ENCODE data around the gene DST.
"Not testable (repeated sequence)": the region's sequence is repeated elsewhere in the genome, so short reads cannot be mapped to it uniquely, and the experiment has no call there.

DST gene

DNA sequence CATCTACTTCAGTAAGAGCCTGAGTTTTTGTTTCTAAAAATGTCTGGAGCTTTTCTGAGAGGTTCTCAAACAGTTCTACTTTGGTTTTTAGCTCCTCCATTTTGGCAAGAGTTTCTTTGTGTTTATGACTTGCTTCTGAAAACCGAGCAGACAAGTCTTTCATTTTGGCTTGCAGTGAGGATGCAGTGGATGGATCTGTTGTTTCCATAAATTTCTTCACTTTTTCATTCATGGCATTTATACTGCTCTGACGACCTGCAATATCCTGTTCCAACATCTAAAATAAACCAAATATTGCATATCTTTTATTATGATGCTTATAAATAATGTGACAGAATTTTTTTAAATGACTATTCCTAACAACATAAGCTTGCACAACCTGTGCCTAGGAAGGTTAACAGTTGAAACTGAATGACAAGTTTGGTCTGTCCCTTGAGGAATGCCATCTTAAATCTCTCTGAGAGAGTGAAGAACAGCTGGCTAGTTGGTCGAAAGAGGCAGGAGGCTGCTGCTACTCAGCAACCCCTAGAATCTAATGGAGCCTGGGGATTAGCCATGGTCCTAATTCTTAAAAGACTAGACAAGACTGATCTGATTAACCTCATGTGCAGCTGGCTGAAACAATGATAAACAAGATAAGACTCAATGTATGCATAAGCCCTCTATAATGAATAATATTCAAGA, 69.8 kb downstream of the DST start:
- DNase-seq (ENCODE audit: low read depth in 2 of 2): no peak

DNA sequence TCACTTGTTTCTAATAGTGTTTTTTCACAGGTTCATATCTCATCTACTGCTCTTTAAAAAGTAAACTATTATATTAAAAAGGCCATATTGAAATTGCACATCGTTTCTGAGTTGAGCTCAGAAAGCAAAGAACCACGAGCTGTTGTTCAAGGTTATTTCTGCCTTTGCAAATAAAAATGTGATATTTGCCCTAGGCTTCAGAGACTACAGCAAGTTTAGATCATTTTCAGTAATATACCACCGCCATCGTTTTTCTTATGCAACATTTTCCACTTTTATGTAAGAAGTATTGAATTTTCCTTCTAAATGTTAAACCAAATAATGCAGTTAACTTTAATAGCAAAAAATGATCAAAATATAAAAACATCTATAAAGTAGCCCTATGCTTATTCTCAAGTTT, 71.1 kb downstream of the DST start:
- DNase-seq (ENCODE audit: low read depth in 2 of 2): no peak

DNA sequence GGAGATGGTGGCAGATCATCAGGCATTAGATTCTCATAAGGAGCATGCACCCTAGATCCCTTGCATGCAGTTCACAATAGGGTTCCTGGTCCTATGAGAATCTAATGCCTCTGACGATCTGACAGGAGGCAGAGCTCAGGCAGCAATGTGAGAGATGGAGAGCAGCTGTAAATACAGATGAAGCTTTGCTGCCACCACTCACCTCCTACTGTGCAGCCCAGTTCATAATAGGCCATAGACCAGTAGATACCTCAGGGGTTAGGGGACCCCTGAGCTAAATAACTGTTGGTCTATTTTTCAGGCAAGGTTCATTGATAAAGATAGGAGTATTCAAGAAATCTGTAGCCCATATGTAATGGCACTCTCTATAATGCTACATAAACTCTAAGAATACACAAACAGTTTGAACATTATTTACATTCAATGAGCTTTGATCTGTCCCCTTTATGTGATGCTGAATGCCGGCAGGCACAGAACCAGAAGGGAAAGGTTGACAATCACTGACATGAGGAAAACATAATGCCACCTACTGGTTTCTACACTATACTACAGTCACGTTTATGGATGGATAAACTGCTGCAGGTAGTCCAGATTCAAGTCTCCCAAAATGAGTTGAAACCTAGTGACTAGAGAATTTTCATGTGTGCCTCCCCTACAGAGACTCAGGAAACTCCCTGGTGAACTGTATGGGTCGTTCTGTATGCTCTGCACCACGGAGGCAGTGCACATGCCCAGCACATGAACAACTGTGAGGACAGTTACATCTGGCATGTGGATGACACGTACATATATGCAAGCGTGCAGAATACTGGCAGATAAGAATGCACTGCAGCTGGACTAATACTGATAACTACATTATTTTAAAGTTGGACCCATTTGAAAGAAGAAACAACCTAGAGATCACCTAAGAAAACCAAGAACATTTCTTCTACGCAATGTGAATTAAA, 72.0 kb downstream of the DST start:
- DNase-seq (ENCODE audit: low read depth in 2 of 2): no peak

DNA sequence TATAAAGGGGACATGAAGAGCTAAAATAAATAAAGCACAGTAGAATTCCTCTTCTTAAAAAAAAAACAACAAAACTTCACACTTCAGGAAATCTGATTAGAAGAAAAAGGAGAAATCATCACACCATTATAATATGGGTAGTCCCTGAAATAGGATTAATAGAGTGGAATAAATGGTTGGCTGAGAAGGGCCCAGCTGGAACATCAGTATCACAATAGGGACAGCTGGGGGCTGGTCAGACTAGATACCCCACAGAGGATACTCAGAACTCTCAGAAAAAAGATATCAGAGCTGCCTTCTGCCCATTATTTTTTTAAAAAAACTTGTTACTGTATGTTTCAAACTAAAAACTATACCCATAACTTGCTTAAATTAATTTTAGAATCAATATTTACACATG, 75.2 kb downstream of the DST start:
- no peak for DNase-seq (ENCODE audit: low read depth in 2 of 2)

DNA sequence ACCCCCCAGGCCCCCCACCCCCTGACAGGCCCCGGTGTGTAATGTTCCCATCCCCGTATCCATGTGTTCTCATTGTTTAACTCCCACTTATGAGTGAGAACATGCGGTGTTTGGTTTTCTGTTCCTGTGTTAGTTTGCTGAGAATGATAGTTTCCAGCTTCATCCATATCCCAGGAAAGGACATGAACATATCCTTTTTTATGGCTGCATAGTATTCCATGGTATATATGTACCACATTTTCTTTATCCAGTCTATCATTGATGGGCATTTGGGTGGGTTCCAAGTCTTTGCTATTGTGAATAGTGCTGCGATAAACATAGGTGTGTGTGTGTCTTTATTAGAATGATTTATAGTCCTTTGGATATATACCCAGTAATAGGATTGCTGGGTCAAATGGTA, 80.0 kb downstream of the DST start:
- DNase-seq (ENCODE audit: low read depth in 2 of 2): not testable (repeated sequence)

DNA sequence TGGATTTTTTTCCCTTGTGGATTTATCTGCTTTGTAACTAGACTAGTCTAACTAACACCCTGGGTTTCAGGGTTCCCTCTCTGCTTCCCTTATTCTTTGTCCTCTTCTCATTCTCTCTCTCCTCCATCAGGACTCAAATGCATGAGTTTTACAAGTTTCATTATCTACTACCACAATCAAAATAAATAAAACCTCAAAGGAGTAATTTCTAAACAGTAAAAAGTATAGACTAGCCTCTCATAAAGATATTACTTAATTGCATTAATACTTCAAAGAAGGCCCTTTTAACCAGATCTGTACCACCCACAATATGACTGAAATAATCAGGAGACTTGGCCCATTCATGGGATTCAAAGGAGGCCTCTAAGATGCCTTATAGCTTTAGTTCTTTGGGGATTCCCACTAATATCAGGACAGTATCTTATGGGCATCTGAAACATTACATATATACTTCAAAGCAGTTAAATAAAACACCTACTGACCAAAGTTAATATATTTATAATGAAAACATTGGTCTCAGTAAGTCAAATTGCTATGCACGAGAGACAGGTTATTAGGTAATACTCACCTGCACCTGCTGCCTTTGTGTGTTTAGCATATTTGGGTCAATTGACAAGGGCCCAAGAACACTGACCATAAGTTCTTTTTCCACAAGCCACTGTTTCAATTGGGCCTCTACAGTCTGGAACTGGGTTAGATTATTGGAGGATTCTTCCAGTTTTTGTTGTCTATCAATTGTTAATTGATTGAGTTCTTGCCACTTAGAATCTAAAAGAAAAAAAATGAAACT, 85.7 kb downstream of the DST start:
- no peak for DNase-seq (ENCODE audit: low read depth in 2 of 2)

DNA sequence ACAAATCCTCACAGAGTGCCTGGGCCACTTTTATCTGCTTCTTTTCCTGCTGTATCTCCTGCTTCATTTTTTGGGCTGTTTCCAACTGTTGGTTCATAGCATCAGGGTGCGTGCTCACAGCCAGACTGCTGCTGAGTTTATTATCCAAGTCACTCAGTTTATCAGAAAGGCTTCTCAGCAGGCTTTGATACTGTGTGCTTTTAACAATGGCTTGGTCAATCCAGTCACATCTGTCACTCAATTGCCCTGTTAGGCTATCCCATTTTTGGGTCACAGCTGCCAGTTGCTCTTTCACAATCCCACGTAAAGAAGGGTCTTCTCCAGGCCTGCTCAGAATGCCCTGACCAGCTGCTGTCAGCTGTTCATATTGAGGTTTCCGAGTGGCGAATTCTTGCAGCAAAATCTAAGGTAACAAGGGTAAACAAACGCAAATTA, 87.2 kb downstream of the DST start:
- no peak for DNase-seq (ENCODE audit: low read depth in 2 of 2)

DNA sequence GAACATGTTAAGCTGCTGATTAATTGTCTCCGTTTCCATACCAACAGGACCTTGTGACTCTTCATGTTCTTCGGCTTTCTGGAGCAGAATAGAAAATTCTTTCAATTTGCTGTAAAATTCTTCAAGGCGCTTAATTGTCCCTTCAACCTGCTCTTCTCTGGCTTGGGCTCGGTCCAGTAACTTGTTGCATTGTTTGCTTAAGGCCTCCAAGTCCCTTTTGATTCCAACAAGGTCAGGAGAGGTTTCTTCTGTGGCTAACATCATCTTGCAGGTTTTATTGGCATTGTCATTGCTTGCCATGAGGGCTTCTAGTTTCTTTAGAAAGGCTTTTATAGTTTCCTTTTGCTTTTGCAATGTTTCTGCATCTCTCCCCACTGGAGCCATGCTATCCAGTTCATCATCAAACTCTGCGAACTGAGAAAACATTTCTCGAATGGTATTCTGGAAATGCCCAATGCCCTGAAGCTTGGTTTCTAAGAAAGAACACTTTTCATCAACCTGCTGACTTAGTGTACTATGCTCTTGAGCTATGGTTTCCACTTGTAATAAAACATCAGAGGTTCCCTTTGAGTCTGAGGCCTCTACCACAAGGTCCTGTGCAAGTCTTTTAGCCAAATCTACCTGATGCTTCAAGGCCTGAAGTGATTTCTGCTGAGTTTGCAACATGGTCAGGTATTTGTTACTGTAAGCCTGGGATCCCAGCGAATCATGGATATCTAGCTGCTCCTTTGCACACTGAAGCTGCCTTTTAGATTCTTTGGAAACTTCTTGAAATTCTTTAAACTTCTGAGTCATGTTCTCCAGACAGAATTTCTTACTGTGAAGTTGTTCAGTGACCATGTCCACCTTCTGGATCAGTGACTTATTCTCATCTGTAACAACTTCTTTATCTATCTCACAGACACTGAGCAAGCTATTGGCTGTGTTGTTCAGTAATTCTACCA, 90.2 kb downstream of the DST start:
- no peak for DNase-seq (ENCODE audit: low read depth in 2 of 2)

DNA sequence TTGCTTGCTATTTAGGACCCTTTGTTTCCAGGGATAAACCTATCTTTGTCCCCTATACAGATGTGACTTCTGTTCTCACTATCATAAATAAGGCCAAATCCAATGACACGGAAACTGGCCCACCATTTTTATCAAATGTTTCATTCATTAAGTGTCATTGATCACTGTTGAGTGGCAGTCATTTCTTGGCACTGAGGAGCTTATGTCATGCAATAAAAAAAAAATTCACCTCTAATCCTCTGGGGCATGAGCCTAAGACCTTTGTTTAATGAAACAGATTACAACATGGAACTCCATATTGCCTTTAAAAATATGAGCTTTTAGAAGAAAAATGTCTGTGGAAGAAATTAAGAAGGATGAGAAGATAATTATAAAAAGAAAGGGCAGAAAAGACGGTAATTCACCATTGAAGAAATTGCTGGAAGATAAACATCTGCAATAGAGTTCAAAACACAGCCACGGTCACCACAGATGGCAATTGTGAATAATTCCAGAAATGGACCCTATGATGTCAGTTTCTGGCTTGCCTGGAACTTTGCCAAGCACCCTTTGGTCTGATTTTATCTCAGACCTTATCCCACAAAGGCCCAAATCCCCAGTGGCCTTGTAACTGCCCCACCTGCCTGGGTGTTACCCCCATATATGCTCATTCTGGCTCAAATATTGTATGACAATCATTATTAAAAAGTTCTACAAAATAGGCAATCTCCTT, 91.1 kb downstream of the DST start:
- DNase-seq (ENCODE audit: low read depth in 2 of 2): no peak

DNA sequence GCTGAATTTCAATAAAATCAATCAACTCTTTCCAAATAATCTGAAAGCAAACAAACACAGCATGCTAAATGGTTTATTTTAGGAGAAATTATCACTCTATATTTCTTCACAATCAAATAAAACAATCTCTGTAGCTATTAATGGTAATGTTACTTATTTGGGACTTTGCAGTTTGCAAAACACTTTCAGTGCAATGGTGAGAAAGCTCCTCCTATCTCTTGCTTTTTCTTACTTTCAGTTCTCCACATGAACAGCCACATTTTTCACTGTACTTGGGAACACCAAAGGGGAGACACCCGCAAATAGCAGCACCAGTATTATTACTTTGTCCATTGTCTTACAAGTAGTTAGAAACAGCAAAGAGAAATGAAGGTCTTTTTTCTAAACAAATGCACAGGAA, 92.4 kb downstream of the DST start:
- no peak for DNase-seq (ENCODE audit: low read depth in 2 of 2)

DNA sequence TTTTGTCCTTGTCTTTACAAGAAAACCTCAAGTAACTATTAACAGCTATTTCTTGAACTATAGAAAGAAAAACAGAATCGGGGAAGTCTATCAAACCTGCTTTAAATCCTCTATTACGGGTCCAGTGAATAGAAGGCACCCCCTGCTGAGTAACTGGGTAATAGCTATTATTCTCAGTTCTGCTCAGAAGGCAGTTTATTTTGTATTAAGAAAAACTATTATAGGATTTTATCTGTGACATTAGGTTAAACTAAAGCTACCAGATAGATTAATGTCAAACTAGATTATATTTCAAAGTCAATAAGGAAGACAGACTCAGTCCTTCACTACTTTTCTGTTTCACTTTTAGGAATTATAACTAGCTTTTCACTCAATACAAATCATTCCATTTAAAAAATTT, 93.7 kb downstream of the DST start:
- no peak for DNase-seq (ENCODE audit: low read depth in 2 of 2)

DNA sequence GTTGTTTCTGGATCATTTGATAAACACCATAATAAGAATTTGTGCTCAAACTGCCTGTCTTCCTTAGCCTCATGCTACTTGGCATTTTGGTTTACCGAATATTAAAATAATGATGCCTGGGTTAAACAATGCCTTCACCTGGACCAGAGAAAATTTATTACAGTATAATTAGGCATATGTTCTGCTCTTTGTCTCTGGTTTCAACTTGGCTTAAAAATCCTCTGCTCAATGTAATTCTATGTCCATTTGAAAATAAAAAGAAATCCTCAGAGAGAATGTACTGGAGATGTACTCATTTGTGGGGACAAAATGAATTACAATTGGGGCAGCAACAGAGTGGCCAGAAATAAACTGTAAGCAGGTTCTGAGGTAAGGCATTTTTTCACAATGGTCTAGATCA, 95.0 kb downstream of the DST start:
- no peak for DNase-seq (ENCODE audit: low read depth in 2 of 2)

DNA sequence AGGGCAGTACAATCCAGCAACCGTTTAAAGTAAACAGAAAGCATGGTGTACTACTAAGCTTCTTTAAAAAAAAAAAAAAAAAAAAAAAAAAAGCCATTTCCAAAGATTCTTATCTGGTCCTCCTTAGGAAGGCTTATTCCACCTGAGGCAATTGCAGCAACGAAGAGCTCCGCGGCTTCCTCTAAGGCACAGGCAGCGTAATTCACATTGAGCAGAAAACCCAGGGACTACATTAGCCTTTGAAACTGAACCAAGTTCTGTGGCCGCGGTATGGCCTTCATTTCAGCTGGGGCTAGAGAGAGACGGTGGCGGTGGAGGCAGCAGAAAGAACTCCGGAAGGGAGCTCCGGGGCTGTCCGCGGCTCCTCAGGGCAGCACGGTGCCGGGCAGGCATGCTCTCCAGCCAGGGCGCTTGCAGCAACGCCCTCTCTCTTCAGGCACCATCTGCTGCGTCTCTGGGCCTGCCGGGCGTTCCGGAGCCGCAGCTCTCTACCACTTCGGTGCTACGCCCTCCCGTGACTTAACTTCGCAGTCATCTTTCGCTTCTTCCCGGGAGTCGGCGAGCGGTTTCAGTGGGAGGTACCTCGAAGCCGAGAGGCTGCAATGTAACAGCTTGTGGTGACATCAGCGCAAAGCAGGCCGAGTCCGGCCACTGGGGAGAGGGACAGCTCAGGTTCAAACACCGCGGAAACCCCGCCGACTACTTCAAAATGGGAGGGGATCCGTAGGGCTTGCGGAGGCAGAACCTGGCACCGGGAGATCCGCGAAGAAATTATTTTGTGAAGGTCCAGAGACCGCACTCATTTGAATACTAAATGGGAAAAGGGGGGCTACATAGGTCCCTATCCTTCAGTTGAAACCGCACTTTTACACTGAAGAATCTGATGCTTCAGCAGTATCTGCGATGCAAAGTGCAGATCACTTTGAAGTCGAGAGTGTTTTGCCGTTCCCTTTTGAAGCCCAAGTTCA, 100.0 kb downstream of the DST start:
- DNase-seq (ENCODE audit: low read depth in 2 of 2): peak; percentile 55 to 68

DNA sequence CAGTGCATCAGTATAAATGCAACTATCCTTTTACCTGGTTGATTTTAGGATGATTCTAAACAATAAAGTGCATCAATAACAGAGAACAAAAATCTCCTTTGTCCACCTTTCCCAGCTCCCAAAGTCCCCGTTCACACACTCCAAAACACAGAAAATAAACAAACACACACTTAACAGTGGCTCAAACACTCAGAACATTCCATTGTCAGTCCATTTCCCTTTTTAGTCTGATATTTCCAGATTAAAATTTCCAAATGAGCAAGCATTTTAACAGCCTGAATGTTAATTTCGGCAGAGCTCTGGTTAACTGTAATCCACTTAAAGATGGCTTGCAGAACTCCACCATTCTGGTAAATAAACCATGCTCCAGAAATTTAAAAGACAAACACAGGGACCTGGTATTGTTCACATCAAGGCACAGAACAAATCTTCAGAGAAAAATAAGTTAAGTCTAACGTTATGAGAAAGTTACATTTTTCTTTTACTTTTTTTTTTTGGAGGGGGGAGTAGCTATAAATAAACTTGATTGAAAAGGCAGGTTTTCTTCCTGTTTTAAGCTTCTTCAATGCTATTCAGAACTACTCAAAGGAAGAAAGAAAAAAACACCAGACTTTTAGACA, 100.8 kb downstream of the DST start:
- no peak for DNase-seq (ENCODE audit: low read depth in 2 of 2)

DNA sequence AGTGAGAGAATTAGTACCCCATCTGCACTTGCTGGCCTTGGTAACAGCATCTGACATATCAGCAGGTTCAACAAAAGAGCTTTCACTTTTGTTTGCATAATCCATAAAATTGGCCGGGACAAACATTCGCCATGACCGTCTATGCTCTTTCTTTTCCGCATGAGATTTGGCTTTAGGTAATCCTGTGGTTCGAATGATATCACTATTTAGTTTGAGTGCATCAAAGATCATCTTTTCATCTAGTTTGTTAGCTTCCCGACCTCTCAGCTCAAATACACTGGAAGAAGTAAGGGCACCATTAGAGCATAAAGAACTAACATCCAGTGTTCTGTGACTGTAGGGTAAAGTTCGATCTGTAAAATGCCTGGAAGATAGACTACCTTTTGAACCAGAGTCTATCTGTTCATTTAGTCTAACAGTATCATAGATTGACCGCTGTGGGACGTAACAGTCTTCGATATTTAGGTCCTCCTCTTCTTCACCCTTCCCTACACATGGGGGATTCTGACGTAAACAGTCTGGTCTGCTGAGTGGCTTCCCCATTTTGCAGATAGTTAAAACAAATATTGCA, 101.6 kb downstream of the DST start:
- DNase-seq (ENCODE audit: low read depth in 2 of 2): no peak

DNA sequence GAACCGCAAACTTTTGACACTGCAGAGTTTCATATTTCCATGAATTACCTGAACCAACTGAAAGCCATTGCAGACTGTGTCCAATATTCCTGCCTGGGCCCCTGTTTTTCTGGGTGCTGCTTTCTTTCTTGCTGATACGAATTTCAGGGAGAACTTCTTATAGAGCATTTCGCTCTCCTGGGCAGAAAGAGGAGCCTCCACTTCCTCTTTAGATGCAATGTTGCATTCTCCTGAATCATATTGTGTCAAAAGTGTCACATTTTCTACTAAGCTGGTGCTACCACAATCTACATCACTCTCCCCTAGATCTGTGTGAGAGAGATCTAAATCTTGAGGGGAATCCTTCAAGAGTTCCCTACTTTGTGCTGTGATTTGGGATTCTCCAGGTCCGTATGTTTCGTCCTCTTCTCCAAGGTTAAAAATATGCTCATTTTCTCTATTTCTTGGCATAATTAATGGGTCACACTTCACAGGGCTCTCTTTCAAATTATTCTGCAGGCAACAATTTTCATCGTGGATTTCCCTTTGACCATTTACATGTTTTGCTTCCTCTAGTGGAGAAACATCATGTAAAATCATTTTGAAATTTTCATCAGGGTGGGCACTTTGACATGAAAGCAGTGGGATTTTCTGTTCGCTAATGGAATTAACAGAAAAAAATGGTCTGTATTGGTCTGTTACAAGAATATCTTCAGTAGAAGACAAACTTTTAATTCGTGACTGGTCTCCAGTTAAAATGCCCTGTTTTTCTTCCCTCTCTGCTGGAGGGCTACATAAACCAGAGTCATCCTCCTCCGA, 102.3 kb downstream of the DST start:
- no peak for DNase-seq (ENCODE audit: low read depth in 2 of 2)

DNA sequence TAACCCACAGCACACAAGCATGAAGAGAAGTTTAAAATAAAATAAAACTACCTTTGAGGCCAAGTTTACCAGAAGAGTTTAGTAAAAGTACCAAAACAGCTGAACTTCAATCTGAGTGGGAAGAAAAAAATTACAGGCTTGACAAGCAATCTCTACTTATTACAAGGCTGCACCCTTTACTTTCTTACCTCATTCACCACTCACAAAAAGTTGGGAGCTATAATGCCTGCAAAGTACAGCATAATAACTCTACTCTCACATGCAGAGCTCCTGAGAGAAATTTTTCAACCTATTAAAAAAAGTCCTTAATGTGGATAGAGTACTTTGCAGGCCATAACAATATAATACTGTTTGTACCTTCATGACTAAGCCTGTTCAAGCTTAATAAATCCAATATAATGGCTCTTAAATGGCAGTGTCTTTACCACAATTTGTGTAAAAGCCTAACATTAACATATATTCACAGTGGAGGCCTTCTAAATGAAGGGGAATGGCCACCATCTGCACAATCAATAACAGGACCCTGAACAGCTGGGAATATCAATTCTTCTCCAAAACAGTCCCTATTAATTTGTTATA, 103.1 kb downstream of the DST start:
- DNase-seq (ENCODE audit: low read depth in 2 of 2): no peak
